NB4 (cell line): ENCODE results near the gene TXNDC2.

Experiments used
- POLR2A ChIP-seq: IDR thresholded peaks from 2 replicates; pipeline ENCODE4 v1.6.1; 2011; ENCODE audit warnings: mild to moderate bottlenecking; ENCODE audit not compliant: insufficient read length; ENCODE audit errors: extremely low read depth
- TF ChIP-seq, protein P1 (sequence below): IDR thresholded peaks from one replicate; pipeline ENCODE4 v1.5.1; 2012; ENCODE audit warnings: low read depth, low read length
- TF ChIP-seq, protein P2 (sequence below): IDR thresholded peaks from 2 replicates; pipeline ENCODE4 v1.6.1; 2011; ENCODE audit warnings: low read depth, low read length

GRCh38 chr18:9884090-9884489 lies 1.7 kb upstream of the TXNDC2 start:
- no peak for TF ChIP-seq POLR2A
- TF ChIP-seq, protein P1, sequence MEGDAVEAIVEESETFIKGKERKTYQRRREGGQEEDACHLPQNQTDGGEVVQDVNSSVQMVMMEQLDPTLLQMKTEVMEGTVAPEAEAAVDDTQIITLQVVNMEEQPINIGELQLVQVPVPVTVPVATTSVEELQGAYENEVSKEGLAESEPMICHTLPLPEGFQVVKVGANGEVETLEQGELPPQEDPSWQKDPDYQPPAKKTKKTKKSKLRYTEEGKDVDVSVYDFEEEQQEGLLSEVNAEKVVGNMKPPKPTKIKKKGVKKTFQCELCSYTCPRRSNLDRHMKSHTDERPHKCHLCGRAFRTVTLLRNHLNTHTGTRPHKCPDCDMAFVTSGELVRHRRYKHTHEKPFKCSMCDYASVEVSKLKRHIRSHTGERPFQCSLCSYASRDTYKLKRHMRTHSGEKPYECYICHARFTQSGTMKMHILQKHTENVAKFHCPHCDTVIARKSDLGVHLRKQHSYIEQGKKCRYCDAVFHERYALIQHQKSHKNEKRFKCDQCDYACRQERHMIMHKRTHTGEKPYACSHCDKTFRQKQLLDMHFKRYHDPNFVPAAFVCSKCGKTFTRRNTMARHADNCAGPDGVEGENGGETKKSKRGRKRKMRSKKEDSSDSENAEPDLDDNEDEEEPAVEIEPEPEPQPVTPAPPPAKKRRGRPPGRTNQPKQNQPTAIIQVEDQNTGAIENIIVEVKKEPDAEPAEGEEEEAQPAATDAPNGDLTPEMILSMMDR, result no peak
- TF ChIP-seq, protein P2, sequence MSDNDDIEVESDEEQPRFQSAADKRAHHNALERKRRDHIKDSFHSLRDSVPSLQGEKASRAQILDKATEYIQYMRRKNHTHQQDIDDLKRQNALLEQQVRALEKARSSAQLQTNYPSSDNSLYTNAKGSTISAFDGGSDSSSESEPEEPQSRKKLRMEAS, result no peak
